GM19452 (cell line): ENCODE results near the gene TCTN3.
"Not testable (repeated sequence)": the region's sequence is repeated elsewhere in the genome, so short reads cannot be mapped to it uniquely, and the experiment has no call there.

ENCODE experiments used
- ATAC-seq: cut with Tn5 transposase; IDR thresholded peaks from one replicate; pipeline ENCODE4 v1.9.1; 2021; ENCODE audit not compliant: unreplicated experiment

TCTN3 gene, protein sequence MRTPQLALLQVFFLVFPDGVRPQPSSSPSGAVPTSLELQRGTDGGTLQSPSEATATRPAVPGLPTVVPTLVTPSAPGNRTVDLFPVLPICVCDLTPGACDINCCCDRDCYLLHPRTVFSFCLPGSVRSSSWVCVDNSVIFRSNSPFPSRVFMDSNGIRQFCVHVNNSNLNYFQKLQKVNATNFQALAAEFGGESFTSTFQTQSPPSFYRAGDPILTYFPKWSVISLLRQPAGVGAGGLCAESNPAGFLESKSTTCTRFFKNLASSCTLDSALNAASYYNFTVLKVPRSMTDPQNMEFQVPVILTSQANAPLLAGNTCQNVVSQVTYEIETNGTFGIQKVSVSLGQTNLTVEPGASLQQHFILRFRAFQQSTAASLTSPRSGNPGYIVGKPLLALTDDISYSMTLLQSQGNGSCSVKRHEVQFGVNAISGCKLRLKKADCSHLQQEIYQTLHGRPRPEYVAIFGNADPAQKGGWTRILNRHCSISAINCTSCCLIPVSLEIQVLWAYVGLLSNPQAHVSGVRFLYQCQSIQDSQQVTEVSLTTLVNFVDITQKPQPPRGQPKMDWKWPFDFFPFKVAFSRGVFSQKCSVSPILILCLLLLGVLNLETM

DNA sequence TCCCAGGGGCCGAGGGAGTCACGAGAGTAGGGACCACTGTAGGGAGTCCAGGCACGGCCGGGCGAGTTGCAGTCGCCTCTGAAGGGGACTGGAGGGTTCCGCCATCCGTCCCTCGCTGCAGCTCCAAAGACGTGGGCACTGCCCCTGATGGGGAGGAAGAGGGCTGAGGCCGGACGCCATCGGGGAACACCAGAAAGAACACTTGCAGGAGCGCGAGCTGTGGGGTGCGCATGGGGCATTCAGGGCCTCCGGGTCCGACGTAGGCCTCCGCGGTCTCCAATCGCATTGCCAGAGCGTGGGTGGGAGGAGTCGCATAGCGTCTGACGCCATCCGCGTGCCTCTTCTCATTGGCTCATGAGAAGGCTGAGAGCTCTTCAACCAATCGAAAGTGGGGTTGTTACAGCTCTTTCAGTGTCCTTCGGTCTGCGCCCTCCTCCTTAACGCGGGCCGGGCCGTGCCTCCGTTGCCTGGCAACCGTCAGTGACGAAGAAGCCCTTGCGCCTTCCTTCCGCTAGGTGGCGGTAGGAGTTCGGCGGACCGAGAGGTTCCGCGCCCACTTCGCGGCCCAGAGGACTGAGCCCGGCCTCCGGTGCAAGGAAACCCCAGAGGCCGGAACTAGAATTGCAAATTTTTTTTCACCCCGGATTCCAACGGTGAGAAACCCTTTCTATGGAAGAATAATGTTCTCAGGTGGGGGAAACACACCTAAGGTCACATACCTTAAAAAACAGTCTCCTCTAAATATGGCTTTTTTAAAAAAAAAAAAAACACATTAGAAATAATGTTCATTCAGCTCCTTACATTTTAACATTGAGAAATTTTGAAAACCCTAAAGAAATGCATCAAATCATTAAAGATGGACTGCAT is at the start of gene TCTN3:
Gene TCTN3, minus strand, starts transcription at position 260 of the 867 bp plus-strand sequence. Its CDS starts 28 bp downstream, at position 232.
- ATAC-seq = peak; percentile 97

DNA sequence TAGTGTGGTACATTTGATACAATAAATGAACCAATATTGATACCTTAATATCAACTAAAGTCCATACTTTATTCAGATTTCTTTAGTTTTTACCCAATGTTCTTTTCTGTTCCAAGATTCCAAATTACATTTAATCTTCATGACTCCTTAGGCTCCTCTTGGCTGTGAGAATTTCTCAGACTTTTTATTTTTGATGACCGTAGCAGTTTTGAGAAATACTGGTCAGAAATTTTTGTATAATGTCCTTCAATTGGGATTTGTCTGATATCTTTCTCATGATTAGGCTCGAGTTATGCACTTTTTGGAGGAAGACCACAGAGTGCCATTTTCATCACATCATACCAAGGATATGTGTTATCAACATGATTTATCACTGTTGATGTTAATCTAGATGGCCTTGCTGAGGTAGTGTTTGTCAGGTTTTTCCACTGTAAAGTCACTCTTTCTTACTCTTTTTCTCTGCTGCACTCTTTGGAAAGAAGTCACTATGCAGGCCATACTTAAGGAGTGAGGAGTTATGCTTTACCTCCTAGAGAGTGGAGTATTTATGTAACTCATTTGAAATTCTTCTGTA is 49.3 kb upstream of the TCTN3 start:
- no peak for ATAC-seq

DNA sequence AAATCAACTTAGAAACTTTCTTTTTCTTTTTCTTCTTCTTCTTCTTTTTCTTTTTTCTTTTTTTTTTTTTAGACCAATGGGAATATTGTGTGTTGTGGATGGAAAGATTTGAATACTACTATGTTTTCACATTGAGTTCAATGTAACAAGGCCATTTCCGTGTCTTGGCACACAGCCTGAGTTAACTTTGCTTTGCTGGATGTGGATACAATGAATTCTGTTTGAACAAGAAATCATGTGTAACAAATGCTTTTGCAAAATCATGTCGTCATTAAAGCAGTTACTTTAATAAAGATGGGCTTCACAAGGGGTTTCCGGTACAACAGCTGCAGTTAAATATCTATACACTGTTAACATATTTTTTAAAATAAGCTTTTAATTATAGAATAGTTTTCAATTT is 48.8 kb upstream of the TCTN3 start:
- ATAC-seq = no peak

DNA sequence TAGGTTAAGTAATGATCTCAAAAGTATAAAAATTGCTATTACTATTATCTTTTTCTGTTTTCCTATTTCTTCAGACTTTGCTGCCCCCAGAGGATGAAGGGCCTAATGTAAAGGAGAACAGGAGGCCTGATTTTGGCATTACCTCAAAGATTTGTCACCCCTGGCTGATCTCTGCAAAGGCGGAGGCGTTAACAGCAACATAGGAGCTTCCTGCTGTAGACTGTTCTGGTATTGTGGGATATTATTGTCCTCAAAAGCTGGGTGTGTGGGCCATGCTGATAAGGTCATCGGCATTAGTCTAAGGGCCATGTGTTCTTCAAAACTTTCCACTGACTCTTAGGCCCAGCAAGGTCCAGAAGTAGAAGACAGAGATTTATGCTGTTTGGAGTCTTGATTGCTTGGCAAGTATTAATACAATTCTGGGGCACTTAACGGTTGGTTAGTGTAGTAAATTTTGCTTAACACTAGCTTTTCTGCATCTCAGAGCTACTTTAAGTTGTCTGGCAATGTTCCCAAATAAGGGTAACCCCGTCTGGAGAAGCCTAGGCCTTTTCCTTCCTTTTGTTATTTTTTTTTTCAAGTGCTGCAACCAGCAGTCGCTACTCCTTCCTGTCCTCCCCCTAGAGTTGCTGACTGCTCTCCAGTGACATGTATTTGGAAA is 48.2 kb upstream of the TCTN3 start:
- peak; percentile 76 for ATAC-seq

DNA sequence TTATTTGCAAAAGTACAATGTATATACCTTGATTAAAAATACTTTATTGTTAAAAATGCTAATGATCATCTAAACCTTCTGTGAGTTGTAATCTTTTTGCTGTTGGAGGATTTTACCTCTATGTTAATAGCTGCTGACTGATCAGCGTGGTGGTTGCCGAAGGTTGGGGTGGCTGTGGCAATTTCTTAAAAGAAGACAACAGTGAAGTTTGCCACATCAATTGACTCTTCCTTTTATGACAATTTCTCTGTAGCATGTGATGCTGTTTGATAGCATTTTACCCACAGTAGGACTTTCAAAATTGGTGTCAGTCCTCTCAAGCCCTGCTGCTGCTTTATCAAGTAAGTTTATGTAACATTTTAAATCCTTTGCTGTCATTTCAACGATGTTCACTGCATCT is 45.3 kb upstream of the TCTN3 start:
- ATAC-seq = no peak

DNA sequence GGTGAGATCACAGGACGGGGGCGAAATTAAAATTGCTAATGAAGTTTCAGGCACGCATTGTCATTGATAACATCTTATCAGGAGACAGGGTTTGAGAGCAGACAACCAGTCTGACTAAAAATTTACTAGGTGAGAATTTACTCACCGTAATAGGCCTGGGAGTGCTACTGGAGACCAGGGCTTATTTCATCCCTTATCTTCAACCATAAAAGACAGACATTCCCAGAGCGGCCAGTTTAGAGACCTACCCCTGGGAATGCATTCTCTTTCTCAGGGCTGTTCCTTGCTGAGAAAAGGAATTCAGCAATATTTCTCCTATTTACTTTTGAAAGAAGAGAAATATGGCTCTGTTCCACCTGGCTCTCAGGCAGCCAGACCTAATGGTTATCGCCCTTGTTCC is 39.2 kb upstream of the TCTN3 start:
- ATAC-seq = not testable (repeated sequence)

DNA sequence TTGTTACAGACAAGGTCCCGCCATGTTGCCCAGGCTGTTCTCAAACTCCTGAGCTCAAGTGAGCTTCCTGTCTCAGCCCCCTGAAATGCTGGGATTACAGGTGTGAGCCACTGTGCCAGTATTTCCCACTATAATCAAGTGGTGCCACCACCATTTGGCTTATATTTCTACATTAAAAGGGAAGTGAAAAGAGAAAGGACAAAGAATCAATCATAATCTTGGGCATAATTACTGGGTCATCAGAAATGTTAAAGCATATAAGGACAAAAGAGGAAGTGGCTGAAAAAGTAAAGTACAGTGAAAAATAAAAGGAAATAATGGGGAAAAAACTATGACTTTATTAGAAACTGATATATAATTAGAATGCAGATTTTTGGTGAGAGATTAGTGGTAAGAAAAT is 36.5 kb upstream of the TCTN3 start:
- no peak for ATAC-seq

DNA sequence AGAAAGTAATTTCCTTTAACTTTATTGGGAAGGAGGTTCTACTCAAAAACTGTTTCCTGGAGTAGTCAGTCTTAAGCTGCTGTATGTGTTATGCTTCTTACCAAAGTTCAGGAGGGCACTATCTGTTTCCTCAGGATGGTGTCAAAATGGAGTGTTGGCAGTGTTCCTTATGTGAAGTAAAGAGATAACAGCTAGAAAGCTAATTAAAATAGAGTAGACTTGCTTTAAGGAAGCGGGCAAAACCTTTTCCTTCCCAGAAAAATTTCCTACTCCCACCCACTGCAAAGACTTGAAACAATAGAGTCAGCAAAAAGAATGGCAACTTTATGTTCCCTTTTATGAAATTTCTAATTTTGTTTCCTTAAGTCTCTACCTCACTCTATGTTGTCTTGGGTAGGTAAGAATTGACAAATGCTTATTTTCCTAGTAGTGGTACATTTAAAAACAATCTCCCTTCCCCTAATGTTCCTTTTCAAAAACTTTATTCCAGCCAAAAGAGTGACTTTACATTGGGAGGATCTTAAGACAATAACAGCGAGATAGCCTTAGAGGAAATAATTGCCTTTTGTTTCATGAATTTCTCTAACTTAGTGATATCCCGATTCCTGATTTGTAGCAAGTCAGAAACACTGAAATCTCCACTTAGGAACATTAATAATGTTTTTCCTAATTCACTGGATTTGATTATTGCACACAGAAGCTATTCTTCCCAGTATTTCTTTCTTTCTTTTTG is 35.8 kb upstream of the TCTN3 start:
- no peak for ATAC-seq

DNA sequence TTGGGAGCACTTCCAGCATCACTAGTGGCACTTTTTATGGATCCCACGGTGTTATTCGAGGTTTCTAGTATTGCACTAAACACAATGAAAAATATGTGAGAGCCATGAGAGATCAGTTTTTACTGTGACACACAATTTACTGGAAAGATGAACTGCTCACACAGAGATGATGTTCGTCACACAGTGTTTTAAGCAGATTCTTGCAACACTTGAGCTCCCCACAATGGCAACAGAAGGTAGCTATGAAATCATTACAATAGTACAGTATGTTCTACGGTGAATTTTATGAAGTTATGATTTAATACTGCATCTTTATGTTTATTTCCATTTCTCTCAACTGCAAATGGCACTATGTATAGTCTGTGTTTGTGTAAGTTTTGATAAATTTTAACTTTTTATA is 34.8 kb upstream of the TCTN3 start:
- no peak for ATAC-seq

DNA sequence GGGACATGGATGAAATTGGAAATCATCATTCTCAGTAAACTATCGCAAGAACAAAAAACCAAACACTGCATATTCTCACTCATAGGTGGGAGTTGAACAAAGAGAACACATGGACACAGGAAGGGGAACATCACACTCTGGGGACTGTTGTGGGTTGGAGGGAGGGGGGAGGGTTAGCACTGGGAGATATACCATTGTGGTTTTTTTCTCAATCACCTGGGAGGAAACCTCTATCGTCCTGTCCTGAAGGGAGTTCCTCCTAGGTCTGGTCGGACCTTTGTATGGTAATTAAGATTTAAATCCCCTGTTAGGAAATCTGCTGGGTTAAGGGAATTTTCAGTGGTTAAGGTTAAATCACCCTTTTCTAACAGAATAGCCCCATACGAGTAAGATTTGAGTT is 28.8 kb upstream of the TCTN3 start:
- ATAC-seq = not testable (repeated sequence)

DNA sequence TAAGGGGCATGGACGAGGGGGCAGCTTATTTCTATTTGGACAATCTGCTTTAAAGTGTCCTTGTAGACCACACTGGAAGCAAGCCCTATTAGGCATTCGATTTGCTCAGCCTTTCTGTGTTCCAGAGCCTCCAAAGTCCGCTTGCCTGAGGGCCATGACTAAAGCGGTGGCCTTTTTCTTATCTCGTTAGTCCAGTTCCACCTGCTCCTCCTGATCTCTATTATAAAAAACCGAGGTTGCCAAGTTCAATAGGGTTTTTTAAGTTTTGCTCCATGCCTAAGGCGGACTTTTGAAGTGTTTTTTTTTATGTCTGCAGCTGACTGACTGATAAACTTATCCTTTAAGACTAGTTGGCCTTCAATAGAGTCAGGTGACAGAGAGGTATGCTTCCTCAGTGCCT is 27.0 kb upstream of the TCTN3 start:
- ATAC-seq = not testable (repeated sequence)

DNA sequence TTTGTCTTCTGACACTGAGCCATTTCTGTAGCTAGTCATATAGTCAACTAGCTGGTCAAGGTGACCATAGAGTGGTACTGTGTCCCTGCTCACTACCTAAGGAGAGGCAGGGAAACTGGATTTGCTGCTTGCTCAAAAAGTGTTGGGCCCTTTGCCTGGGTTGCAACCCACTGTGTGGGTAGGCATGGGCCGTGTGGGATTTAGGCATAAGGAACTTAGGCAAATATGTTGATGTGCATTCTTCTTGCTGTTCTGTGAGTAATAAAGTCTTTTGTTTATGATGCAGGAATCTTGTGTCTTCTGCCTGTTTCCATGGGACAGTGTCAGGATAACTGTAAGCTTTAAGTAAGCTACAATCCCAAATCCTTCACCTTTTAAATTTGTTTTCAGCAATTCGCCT is 23.1 kb upstream of the TCTN3 start:
- ATAC-seq = no peak

DNA sequence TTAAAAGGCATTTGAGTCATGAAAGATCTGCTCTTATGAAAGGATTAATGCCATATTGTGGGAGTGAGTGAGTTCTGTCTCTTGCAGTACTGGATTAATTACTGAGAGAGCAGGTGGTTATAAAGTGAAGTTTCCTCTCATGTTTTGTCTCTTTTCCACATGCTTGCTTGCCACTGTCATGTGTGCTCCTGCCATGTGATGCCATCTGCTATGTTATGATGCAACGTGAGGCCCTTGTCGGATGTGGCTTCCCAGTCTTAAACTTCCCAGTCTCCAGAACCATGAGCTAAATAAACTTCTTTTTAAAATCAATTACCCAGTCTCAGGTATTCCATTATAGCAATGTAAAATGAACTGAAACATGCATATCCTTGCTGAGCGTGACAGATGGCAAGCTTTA is 22.7 kb upstream of the TCTN3 start:
- no peak for ATAC-seq

DNA sequence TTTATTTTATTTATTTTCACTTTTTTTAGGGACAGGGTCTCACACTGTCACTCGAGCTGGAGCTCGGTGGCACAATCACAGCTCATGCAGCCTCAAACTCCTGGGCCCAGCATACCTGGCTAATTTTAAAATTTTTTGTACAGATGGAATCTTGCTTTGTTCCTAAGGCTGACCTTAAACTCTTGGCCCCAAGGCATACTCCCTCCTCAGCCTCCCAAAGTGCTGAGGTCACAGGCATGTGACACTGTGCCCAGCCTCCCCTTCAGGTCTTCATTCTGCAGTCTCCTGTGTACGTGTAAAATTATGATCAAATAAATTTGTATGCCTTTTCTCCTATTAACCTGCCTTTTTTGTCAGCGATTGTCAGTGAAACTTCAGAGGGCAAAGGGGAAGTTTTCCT is 17.8 kb upstream of the TCTN3 start:
- ATAC-seq = no peak

DNA sequence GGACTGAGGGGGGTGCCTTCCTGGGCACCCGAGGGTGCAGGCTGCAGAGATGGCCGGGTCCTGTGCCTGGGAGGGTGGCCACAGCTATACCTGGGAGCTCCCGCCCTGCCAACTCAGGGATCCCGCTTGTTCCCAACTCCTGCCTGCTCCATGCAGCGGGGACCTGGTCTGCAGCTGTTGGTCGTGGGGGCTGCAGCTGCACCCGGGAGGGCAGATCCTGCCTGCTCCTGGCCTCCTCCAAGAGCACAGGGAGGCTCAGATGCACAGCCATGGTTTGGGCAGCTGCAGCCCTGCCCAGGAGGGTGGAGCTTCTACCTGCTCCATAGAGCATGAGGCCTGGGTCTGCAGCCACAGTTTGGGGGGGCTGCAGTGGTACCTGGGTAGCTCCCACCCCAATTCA is 13.3 kb upstream of the TCTN3 start:
- ATAC-seq = no peak

DNA sequence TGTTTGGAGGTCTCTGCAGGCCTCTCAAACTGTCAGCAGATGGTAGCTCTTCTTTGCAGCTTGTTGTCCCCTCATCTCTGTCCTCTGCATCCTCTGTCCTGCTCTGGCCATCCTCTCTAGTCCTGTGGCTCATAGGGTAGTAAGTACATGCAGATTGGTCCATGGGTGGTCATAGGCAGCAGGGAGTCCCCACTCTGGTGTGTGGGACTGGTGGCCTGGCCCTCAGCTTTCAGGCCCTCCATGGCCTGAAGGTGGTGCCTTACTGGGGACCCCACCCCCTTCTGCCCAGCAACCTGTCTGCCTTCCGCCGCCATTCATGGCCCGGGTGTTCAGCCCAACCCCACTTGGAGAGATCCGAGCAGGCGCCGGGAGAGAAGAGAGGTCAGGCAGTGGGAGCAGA is 12.8 kb upstream of the TCTN3 start:
- ATAC-seq = no peak

DNA sequence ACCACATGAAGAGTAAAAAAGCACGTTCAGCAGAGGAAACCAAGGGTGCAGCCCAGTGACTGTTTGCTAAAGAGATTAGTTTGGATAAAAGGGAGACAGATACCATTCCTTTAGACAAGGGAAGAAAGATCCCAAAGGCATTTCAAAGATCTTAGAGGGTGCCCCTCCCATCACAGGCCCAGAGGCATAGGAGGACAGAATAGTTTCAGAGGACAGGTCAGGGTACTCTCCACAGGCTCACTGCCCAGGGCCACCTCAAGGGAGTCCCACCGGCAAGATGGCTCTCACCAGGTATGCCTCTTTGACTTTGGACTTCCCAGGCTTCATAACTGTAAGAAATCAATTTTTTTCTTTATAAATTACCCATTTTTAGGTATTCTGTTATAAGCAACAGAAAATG is 4.7 kb upstream of the TCTN3 start:
- no peak for ATAC-seq

DNA sequence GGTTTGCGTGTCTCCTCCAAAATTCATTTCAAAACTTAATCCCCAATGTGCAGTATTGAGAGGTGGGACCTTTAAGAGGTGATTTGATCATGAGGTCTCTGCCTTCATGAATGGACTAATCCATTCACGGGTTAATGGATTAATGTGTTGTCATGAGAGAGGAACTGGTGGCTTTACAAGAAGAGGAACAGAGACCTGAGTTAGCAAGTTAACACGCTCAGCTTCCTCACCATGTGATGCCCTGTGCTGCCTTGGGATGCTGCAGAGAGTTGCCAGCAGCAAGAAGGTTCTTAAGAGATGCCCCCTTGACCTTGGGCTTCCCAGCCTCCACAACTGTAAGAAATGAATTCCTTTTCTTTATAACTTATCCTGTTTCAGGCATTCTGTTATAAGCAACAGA is 3.7 kb upstream of the TCTN3 start:
- ATAC-seq = peak; percentile 34

DNA sequence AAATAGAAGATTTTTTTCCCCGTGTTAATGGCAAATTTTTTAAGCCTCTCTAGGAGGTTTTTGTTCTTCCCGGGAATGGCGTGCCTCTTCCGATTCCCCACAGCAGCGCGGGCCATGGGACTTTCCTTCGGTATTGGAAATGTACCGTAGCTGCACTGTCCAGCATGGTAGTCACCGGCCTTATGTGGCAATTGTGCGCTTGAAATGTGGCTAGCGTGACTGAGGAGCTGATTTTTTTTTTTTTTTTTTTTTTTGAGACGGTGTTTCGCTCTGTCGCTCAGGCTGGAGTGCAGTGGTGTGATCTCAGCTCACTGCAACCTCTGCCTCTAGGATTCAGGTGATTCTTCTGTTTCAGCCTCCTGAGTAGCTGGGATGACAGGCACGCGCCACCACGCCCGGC is 938 bp upstream of the TCTN3 start:
- no peak for ATAC-seq

DNA sequence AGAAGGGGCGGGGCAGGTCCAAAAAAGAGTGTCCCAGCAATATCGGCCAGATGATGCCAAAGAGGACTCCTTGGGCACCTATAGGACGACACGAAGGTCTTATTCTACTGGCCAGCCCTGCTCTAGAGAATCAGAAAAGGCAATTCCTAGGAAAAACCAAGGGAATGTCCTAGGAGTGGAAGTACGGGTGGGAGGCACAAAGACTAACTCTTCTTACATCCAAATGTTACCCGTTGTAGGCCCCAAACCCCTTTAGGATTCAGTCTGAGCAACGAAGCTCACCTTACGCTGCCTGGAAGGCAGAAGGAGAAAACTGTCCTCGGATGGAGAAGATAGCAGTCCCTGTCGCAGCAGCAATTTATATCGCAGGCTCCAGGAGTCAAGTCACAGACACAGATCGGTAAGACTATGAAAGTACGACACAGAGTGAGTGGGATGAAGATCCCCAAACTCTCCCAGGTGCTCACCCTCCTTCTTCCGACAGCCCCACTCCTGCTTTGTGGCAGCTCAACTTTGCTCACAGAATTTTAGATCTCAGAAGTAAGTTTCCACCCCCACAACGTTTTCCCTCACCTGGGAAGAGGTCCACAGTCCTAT is 558 bp downstream of the TCTN3 start:
- no peak for ATAC-seq
